HepG2 (cell line): ENCODE results near the gene FANCG. TPM values are rescaled to one million over a fixed set of nuclear protein-coding genes. Genes with fewer than 3 reads are reported as not detected.

Experiments
- ATAC-seq: fragments of 200-7000 bp; cut with Tn5 transposase; 3 replicates; pipeline ENCODE4 v1.9.1; 2020; ENCODE audit warnings: mild to moderate bottlenecking, moderate library complexity
- BruUV-seq: library from RNA; stranded (reverse); fragments of 400-500 nt; replicated peaks from 2 replicates; lab custom pipeline; 2021; lab: Mats Ljungman, UMichigan
- CTCF ChIA-PET: fragments of 300-600 bp; formaldehyde crosslinking; extraction: SDS; loops from one replicate; lab custom pipeline; 2021; ENCODE audit warnings: low total read pairs, inconsistent platforms, low intra/inter-chr PET ratio; lab: Yijun Ruan, JAX
- POLR2A ChIA-PET: fragments of 350-600 bp; sonication (Branson Sonifier 250); formaldehyde crosslinking; loops from one replicate; lab custom pipeline; 2020; ENCODE audit warnings: antibody characterized with exemption, inconsistent platforms; lab: Yijun Ruan, JAX
- DNase-seq: peaks from one replicate; pipeline ENCODE4 v3.0.0-alpha.2; 2015; ENCODE audit warnings: low spot score
- FAIRE-seq: peaks from 3 replicates; lab custom pipeline; 2011; peaks lifted over from hg19 to GRCh38; lab: Jason Lieb, UNC
- H2AFZ ChIP-seq: one replicate; pipeline ENCODE4 v1.6.1; 2011; ENCODE audit warnings: low read length, inconsistent platforms
- H3K27ac ChIP-seq: fragments of 300-600 bp; 3 replicates; pipeline ENCODE4 v1.8.0; 2011; ENCODE audit warnings: mixed run types, mild to moderate bottlenecking, mixed read lengths, low read length, inconsistent platforms; ENCODE audit not compliant: insufficient read depth; ENCODE audit errors: extremely low read length
- H3K27me3 ChIP-seq, 2 experiments: fragments of 200-600 bp in 1 of 2; 2 replicates in 1 of 2; 3 replicates in 1 of 2; pipeline versions ENCODE4 v1.6.0 to v1.8.0; 2011; ENCODE audit warnings: low read length in 2 of 2, mild to moderate bottlenecking in 2 of 2, moderate library complexity in 2 of 2, inconsistent platforms in 1 of 2; ENCODE audit not compliant: insufficient read depth in 2 of 2, control insufficient read depth in 1 of 2
- H3K36me3 ChIP-seq, 2 experiments: fragments of 200-600 bp in 1 of 2; replicated peaks in 1 of 2; 2 replicates in 1 of 2; 3 replicates in 1 of 2; pipeline versions ENCODE4 v1.5.1 to v1.8.0; 2011; ENCODE audit warnings: low read length in 2 of 2, inconsistent platforms in 1 of 2; ENCODE audit not compliant: insufficient read depth in 2 of 2, control insufficient read depth in 1 of 2
- H3K4me1 ChIP-seq: 2 replicates; pipeline ENCODE4 v1.5.1; 2012; ENCODE audit warnings: low read length, inconsistent platforms; ENCODE audit not compliant: insufficient read depth
- H3K4me2 ChIP-seq: 2 replicates; pipeline ENCODE4 v1.6.0; 2011; ENCODE audit warnings: low read depth, low read length, inconsistent platforms
- H3K4me3 ChIP-seq, 3 experiments: fragments of 200-600 bp in 1 of 3; sonication (generic), shearing (Covaris generic) in 1 of 3; replicated peaks in 1 of 3; 2 replicates each; pipeline ENCODE4 v1.5.1; 2011 to 2016; ENCODE audit warnings: low read length in 3 of 3, inconsistent platforms in 2 of 3, low read depth in 2 of 3, mild to moderate bottlenecking in 2 of 3, control low read depth in 1 of 3, mixed read lengths in 1 of 3; ENCODE audit not compliant: insufficient read depth in 1 of 3
- H3K79me2 ChIP-seq: one replicate; pipeline ENCODE4 v1.6.1; 2011; ENCODE audit warnings: low read length, inconsistent platforms; ENCODE audit not compliant: insufficient read depth
- H3K9ac ChIP-seq: 2 replicates; pipeline ENCODE4 v1.6.0; 2011; ENCODE audit warnings: mild to moderate bottlenecking, low read depth, low read length, inconsistent platforms; ENCODE audit not compliant: insufficient read depth
- H3K9me3 ChIP-seq: 2 replicates; pipeline ENCODE4 v1.5.1; 2012; ENCODE audit warnings: mild to moderate bottlenecking, low read length
- H4K20me1 ChIP-seq: 2 replicates; pipeline ENCODE4 v1.6.0; 2011; ENCODE audit warnings: inconsistent platforms, mild to moderate bottlenecking, low read length, moderate library complexity; ENCODE audit not compliant: insufficient read depth
- NCOA1 ChIP-seq: sonication (generic); formaldehyde crosslinking; IDR thresholded peaks from 2 replicates; pipeline ENCODE4 v1.9.0; 2021; ENCODE audit warnings: missing genetic modification reagents
- POLR2AphosphoS5 ChIP-seq: IDR thresholded peaks from 2 replicates; pipeline ENCODE4 v1.6.1; 2012; ENCODE audit warnings: low read depth, low read length
- RBM22 ChIP-seq: fragments of 200-400 bp; formaldehyde crosslinking; optimal IDR thresholded peaks from 2 replicates; pipeline ENCODE3; 2017; ENCODE audit warnings: mild to moderate bottlenecking, low read length, moderate library complexity
- ZIK1 ChIP-seq: sonication (generic); formaldehyde crosslinking; IDR thresholded peaks from 2 replicates; pipeline ENCODE4 v1.5.0; 2020; ENCODE audit warnings: mild to moderate bottlenecking, low read depth, missing genetic modification reagents, borderline replicate concordance
- WGBS: methylation state at CpG from one replicate; pipeline ENCODE4 v1.1.6; 2017; ENCODE audit warnings: low lambda C conversion rate; 5-methylcytosine and 5-hydroxymethylcytosine counted together
- in situ Hi-C: cut with HindIII; loops from 2 replicates; pipeline ENCODE4 v1.10.0; 2017; ENCODE audit warnings: low pct_unique_long_range_greater_than_20kb; ENCODE audit not compliant: extremely low pct_ligation_motif_present
- intact Hi-C: fragments of 100-400 bp; cut with micrococcal nuclease; formaldehyde crosslinking; loops from one replicate; pipeline ENCODE4 v1.10.0; 2022; ENCODE audit not compliant: unreplicated experiment
- polyA plus RNA-seq, 8 experiments: library from polyadenylated mRNA; depleted of rRNA in 3 of 8; stranded (reverse) in 7 of 8; unstranded in 1 of 8; fragments of >200 nt; fragmentation: Illumina TruSeq in 4 of 8; extraction: Trizol in 4 of 8; gene quantifications; 2 replicates each; pipeline versions ENCODE4 v1.2.1 to v1.2.3, GENCODE V29; 2011 to 2016; ENCODE audit warnings: low read depth in 4 of 8, missing spikeins in 1 of 8, mixed read lengths in 1 of 8; ENCODE audit not compliant: insufficient read depth in 1 of 8
- total RNA-seq, 5 experiments: library from RNA; depleted of rRNA; stranded (reverse); fragments of >200 nt; fragmentation: Illumina TruSeq; extraction: Trizol; gene quantifications; 2 replicates each; pipeline ENCODE4 v1.2.3, GENCODE V29; 2016; ENCODE audit warnings: low read depth in 1 of 5
- TF ChIP-seq, protein P1 (sequence below): sonication (generic); formaldehyde crosslinking; IDR thresholded peaks from 2 replicates; pipeline ENCODE4 v1.4.0; 2020; ENCODE audit warnings: missing genetic modification reagents
- TF ChIP-seq, protein P2 (sequence below): IDR thresholded peaks from 2 replicates; pipeline ENCODE4 v1.6.1; 2018; ENCODE audit warnings: missing genetic modification reagents
- TF ChIP-seq, protein P3 (sequence below): sonication (generic); formaldehyde crosslinking; IDR thresholded peaks from 2 replicates; pipeline ENCODE4 v1.4.0; 2020; ENCODE audit warnings: missing genetic modification reagents, borderline replicate concordance

The FANCG gene
- total and polyA plus RNA-seq, 2 of the 13 experiments (the other 11 are each of a cell fraction or from before 2014, with no cell fraction given), result 14.4 to 45.1 TPM

DNA sequence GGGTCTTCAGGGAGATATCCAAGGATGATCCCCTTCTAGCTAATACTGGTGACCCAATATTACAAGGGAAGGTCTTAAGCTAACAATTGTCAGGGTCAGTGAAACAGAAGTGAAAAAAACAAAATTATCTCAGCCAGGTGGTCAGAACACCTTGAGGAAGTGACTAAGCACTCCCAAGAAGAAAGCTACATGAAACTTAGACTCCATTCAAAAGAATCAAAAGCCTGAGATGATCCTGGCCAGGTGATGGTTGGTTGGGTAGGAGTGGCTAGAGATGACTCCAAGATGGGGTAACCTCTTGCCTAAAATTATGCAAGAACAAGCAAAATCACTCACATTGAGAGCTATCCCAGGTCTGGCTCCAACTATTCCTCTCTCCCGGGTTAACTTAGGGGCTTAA lies 12.7 kb downstream of the FANCG start (continued):
- TF ChIP-seq, protein P1, sequence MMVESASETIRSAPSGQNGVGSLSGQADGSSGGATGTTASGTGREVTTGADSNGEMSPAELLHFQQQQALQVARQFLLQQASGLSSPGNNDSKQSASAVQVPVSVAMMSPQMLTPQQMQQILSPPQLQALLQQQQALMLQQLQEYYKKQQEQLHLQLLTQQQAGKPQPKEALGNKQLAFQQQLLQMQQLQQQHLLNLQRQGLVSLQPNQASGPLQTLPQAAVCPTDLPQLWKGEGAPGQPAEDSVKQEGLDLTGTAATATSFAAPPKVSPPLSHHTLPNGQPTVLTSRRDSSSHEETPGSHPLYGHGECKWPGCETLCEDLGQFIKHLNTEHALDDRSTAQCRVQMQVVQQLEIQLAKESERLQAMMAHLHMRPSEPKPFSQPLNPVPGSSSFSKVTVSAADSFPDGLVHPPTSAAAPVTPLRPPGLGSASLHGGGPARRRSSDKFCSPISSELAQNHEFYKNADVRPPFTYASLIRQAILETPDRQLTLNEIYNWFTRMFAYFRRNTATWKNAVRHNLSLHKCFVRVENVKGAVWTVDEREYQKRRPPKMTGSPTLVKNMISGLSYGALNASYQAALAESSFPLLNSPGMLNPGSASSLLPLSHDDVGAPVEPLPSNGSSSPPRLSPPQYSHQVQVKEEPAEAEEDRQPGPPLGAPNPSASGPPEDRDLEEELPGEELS (CRISPR knock-in tag), result no peak
- TF ChIP-seq, protein P2, sequence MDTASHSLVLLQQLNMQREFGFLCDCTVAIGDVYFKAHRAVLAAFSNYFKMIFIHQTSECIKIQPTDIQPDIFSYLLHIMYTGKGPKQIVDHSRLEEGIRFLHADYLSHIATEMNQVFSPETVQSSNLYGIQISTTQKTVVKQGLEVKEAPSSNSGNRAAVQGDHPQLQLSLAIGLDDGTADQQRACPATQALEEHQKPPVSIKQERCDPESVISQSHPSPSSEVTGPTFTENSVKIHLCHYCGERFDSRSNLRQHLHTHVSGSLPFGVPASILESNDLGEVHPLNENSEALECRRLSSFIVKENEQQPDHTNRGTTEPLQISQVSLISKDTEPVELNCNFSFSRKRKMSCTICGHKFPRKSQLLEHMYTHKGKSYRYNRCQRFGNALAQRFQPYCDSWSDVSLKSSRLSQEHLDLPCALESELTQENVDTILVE (CRISPR knock-in tag), result no peak
- TF ChIP-seq ZIK1 (CRISPR knock-in tag), result no peak
- TF ChIP-seq, protein P3, sequence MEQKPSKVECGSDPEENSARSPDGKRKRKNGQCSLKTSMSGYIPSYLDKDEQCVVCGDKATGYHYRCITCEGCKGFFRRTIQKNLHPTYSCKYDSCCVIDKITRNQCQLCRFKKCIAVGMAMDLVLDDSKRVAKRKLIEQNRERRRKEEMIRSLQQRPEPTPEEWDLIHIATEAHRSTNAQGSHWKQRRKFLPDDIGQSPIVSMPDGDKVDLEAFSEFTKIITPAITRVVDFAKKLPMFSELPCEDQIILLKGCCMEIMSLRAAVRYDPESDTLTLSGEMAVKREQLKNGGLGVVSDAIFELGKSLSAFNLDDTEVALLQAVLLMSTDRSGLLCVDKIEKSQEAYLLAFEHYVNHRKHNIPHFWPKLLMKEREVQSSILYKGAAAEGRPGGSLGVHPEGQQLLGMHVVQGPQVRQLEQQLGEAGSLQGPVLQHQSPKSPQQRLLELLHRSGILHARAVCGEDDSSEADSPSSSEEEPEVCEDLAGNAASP (CRISPR knock-in tag), result no peak

DNA sequence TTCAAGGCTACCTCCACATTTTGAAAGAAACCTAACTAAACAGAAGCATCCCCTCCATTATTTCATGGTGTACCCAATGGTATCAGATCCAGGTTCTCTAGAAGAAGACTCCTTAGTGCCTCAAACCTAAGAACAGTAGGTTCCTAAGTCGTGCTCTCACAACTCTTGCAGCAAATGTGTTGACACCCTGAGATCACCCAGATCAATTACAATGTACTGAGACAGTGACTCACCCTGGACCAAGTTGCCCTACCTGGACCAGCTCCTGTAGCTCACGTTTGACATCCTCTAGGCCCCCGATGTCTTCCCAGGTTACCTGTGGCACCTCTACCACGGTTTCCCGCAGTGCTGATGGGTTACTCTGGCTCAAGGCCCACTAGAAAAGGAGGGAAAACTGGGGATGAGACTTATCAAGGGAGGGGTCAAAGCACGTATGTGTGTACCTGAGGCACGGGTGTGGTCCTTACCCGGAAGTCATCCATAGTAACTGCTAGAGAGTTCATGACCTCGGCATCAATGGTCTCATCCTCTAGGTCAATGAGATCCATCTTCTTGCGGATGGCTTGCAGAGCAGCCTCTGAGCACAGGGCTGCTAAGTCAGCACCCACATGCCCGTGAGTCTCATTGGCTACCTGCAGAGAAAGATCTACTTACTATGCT lies 19.1 kb downstream of the FANCG start:
- FAIRE-seq, result no peak

More for the DNA sequence above, 19.1 kb downstream of the FANCG start:
- TF ChIP-seq POLR2AphosphoS5 (0 out of 2 replicates have a peak, but pooled peaks have one; percentile 13), RBM22 (peak; percentile 23), NCOA1 (no peak)
- BruUV-seq, result no TSS peak
- 97% methylated on average over 9 of the region's 11 CpGs for WGBS
- H3K27ac ChIP-seq, result no peak overlapping the region
- H4K20me1 ChIP-seq, result peaks cover 7% of the 10 kb centered on the region
- H3K36me3 ChIP-seq, result peaks cover 45 to 97% of the 10 kb centered on the region in 2 experiments
- no peak overlapping the region for H2AFZ ChIP-seq
- intact Hi-C loops (no loop called here), in situ Hi-C loops (no loop called here)
- H3K4me1 ChIP-seq, result no peaks in the 10 kb centered on the region
- H3K4me2 ChIP-seq, result no peak overlapping the region
- H3K9me3 ChIP-seq, result no peaks in the 10 kb centered on the region
- no peak overlapping the region for H3K4me3 ChIP-seq
- H3K27me3 ChIP-seq, result no peaks in the 10 kb centered on the region
- POLR2A ChIA-PET, result interaction anchor here (1.1 to 1.4 kb wide), 2 partner anchors 9 to 11 kb away, joined by 3 to 5 read pairs; partner anchors contain the start of gene VCP
- H3K79me2 ChIP-seq, result no peaks in the 10 kb centered on the region
- CTCF ChIA-PET, result no interaction called here
- ATAC-seq (no peak; the same call in 2 of the 3 replicates), DNase-seq (no peak)
- H3K9ac ChIP-seq, result no peak overlapping the region
